ENCODE measurements around the gene SDR9C7.
"Not testable (repeated sequence)": the region's sequence is repeated elsewhere in the genome, so short reads cannot be mapped to it uniquely, and the experiment has no call there.

The SDR9C7 gene

GRCh38 chr12:56922031-56922430 is 12.2 kb downstream of the SDR9C7 start:
- ChIA-PET POLR2A (no interaction called here), CTCF (no interaction called here)
- no peak for DNase-seq (ENCODE audit: extremely low spot score)
- TF ChIP-seq FOXA1 (IDR thresholded peaks at IDR 0.05) (no peak), FOXM1 (IDR thresholded peaks at IDR 0.05; ENCODE audit: borderline replicate concordance) (no peak), HDGF (IDR thresholded peaks at IDR 0.05; ENCODE audit: borderline replicate concordance) (no peak), NFRKB (IDR thresholded peaks at IDR 0.05) (no peak), SP1 (IDR thresholded peaks at IDR 0.05) (no peak), LEF1 (IDR thresholded peaks at IDR 0.05; ENCODE audit: borderline replicate concordance) (no peak), SUZ12 (IDR thresholded peaks at IDR 0.05) (no peak), PKNOX1 (IDR thresholded peaks at IDR 0.05) (no peak), BHLHE40 (IDR thresholded peaks at IDR 0.05; ENCODE audit: borderline replicate concordance) (no peak), CTBP1 (IDR thresholded peaks at IDR 0.05; ENCODE audit: borderline replicate concordance) (no peak)

GRCh38 chr12:56921346-56921745 is 12.9 kb downstream of the SDR9C7 start:
- ChIA-PET POLR2A (no interaction called here), CTCF (no interaction called here)
- no peak for DNase-seq (ENCODE audit: extremely low spot score)
- TF ChIP-seq SP1 (IDR thresholded peaks at IDR 0.05) (no peak), BHLHE40 (IDR thresholded peaks at IDR 0.05; ENCODE audit: borderline replicate concordance) (no peak), ELF4 (IDR thresholded peaks at IDR 0.05) (no peak), ZNF384 (IDR thresholded peaks at IDR 0.05) (no peak), CTBP1 (IDR thresholded peaks at IDR 0.05; ENCODE audit: borderline replicate concordance) (no peak), ARNT (IDR thresholded peaks at IDR 0.05) (no peak), PKNOX1 (IDR thresholded peaks at IDR 0.05) (no peak), LEF1 (IDR thresholded peaks at IDR 0.05; ENCODE audit: borderline replicate concordance) (no peak), NFRKB (IDR thresholded peaks at IDR 0.05) (no peak), SUZ12 (IDR thresholded peaks at IDR 0.05) (no peak)

GRCh38 chr12:56918139-56918538 is 16.1 kb downstream of the SDR9C7 start:
- DNase-seq (ENCODE audit: extremely low spot score); CTCF ChIA-PET; POLR2A ChIA-PET: not testable (repeated sequence)

- no peak for DNase-seq (ENCODE audit: extremely low spot score)
- CTCF ChIA-PET, result no interaction called here
- POLR2A ChIA-PET, result no interaction called here
- TF ChIP-seq FOXA1 (IDR thresholded peaks at IDR 0.05) (no peak), LEF1 (IDR thresholded peaks at IDR 0.05; ENCODE audit: borderline replicate concordance) (no peak)
These were observed 17.2 kb downstream of the SDR9C7 start for GRCh38 chr12:56916996-56917333.

- no peak for DNase-seq (ENCODE audit: extremely low spot score)
- ChIA-PET POLR2A (no interaction called here), CTCF (no interaction called here)
- TF ChIP-seq BHLHE40 (IDR thresholded peaks at IDR 0.05; ENCODE audit: borderline replicate concordance) (no peak), FOXM1 (IDR thresholded peaks at IDR 0.05; ENCODE audit: borderline replicate concordance) (no peak), FOXK2 (IDR thresholded peaks at IDR 0.05) (no peak), TARDBP (IDR thresholded peaks at IDR 0.05) (no peak), HDGF (IDR thresholded peaks at IDR 0.05; ENCODE audit: borderline replicate concordance) (no peak), ARNT (IDR thresholded peaks at IDR 0.05) (no peak), ELF4 (IDR thresholded peaks at IDR 0.05) (no peak), CTBP1 (IDR thresholded peaks at IDR 0.05; ENCODE audit: borderline replicate concordance) (no peak)
These were observed 17.8 kb downstream of the SDR9C7 start for GRCh38 chr12:56916296-56916995.

GRCh38 chr12:56914724-56915123 is 19.5 kb downstream of the SDR9C7 start:
- no peak for DNase-seq (ENCODE audit: extremely low spot score)
- TF ChIP-seq ELF4 (IDR thresholded peaks at IDR 0.05) (no peak), TARDBP (IDR thresholded peaks at IDR 0.05) (no peak), LEF1 (IDR thresholded peaks at IDR 0.05; ENCODE audit: borderline replicate concordance) (no peak), BHLHE40 (IDR thresholded peaks at IDR 0.05; ENCODE audit: borderline replicate concordance) (no peak), ZNF384 (IDR thresholded peaks at IDR 0.05) (no peak)
- POLR2A ChIA-PET, result no interaction called here
- CTCF ChIA-PET, result no interaction called here

GRCh38 chr12:56914256-56914655 is 20.0 kb downstream of the SDR9C7 start:
- no peak for DNase-seq (ENCODE audit: extremely low spot score)
- ChIA-PET CTCF (no interaction called here), POLR2A (no interaction called here)
- no peak for TF ChIP-seq FOXM1 (IDR thresholded peaks at IDR 0.05; ENCODE audit: borderline replicate concordance)
- no peak for TF ChIP-seq BHLHE40 (IDR thresholded peaks at IDR 0.05; ENCODE audit: borderline replicate concordance)
- no peak for TF ChIP-seq FOXK2 (IDR thresholded peaks at IDR 0.05)
- TF ChIP-seq ZNF384 (IDR thresholded peaks at IDR 0.05), result no peak
- TF ChIP-seq ELF4 (IDR thresholded peaks at IDR 0.05), result no peak
- no peak for TF ChIP-seq FOXA1 (IDR thresholded peaks at IDR 0.05)
- TF ChIP-seq LEF1 (IDR thresholded peaks at IDR 0.05; ENCODE audit: borderline replicate concordance), result no peak
- no peak for TF ChIP-seq NFRKB (IDR thresholded peaks at IDR 0.05)
- no peak for TF ChIP-seq HDGF (IDR thresholded peaks at IDR 0.05; ENCODE audit: borderline replicate concordance)
- no peak for TF ChIP-seq SP1 (IDR thresholded peaks at IDR 0.05)
- TF ChIP-seq PKNOX1 (IDR thresholded peaks at IDR 0.05), result no peak
- TF ChIP-seq SUZ12 (IDR thresholded peaks at IDR 0.05), result no peak
- no peak for TF ChIP-seq CTBP1 (IDR thresholded peaks at IDR 0.05; ENCODE audit: borderline replicate concordance)
- no peak for TF ChIP-seq TARDBP (IDR thresholded peaks at IDR 0.05)
- TF ChIP-seq ARNT (IDR thresholded peaks at IDR 0.05), result no peak

GRCh38 chr12:56909403-56909802 is 24.8 kb downstream of the SDR9C7 start:
- POLR2A ChIA-PET; DNase-seq (ENCODE audit: extremely low spot score); CTCF ChIA-PET: not testable (repeated sequence)

All from HEK293T (cell line).